Measurements from ENCODE around the gene YIPF5.

DNA sequence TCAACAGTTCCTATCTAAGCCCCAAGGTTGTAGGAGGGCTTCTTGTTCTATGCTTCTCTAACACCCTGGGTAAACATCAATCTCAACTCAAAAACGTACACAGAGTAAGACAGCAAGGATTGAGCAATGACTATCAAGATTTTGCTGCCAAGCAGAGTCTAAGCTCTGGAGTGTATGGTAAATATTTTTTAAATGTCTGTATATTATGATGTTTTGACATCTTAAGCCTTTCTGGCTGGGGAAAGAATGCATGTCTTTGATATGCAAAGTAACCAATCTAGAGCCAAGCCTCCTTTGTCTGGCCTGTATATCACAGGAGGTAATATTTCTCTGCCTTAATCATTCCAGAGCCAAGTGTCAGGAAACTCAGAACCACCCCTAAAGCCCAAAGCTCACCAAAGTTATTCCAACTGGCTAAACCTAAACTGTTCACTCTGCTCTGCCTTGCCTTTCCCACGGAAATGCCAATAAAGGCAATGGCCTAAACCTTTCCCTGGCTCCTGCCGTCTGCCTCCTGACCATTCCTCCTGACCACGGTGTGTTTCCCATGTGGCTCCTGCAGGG, 45.2 kb downstream of the YIPF5 start:
- TF ChIP-seq POLR2AphosphoS5 (IDR thresholded peaks at IDR 0.05) = no peak
- TF ChIP-seq POLR2A (IDR thresholded peaks at IDR 0.05) = no peak
